Spleen (tissue), 11 donors: ENCODE measurements around the gene NT5DC4. TPM values are rescaled to one million over a fixed set of nuclear protein-coding genes. Genes with fewer than 3 reads are reported as not detected.

ENCODE experiments used
- DNase-seq: peaks from one replicate; pipeline ENCODE4 v3.0.0-alpha.2; 2020
- H3K27ac ChIP-seq, 8 donors: fragments of 200-600 bp; sonication (generic) in 7 of 8; 1 replicate in 4 of 8; 2 replicates in 4 of 8; pipeline versions ENCODE4 v1.5.0 to v1.8.0; 2016 to 2021; ENCODE audit warnings: inconsistent platforms in 4 of 8, mild to moderate bottlenecking in 4 of 8, moderate library complexity in 1 of 8
- H3K27me3 ChIP-seq, 7 donors: fragments of 200-600 bp; sonication (generic) in 6 of 7; replicated peaks in 1 of 7; 1 replicate in 4 of 7; 2 replicates in 3 of 7; pipeline versions ENCODE4 v1.5.0 to v1.8.0; 2016 to 2021; ENCODE audit warnings: inconsistent platforms in 3 of 7, mild to moderate bottlenecking in 1 of 7
- H3K36me3 ChIP-seq, 6 donors: fragments of 200-600 bp; sonication (generic) in 5 of 6; 1 replicate in 4 of 6; 2 replicates in 2 of 6; pipeline versions ENCODE4 v1.5.0 to v1.8.0; 2016 to 2021; ENCODE audit warnings: inconsistent platforms in 2 of 6
- H3K4me1 ChIP-seq, 6 donors: fragments of 200-600 bp; sonication (generic) in 5 of 6; 1 replicate in 3 of 6; 2 replicates in 3 of 6; pipeline versions ENCODE4 v1.5.0 to v1.8.0; 2016 to 2021; ENCODE audit warnings: inconsistent platforms in 3 of 6
- H3K4me3 ChIP-seq, 8 donors: fragments of 200-600 bp; sonication (generic) in 7 of 8; 1 replicate in 4 of 8; 2 replicates in 4 of 8; pipeline versions ENCODE4 v1.5.0 to v1.8.0; 2016 to 2021; ENCODE audit warnings: inconsistent platforms in 4 of 8, mild to moderate bottlenecking in 4 of 8, moderate library complexity in 2 of 8
- H3K9me3 ChIP-seq, 8 donors: fragments of 200-600 bp; sonication (generic) in 7 of 8; 1 replicate in 4 of 8; 2 replicates in 4 of 8; pipeline versions ENCODE4 v1.5.0 to v1.8.0; 2016 to 2021; ENCODE audit warnings: inconsistent platforms in 4 of 8
- CTCF ChIP-seq, 11 experiments: fragments of 200-600 bp in 7 of 11; fragments of 450-650 bp in 4 of 11; sonication (generic) in 4 of 11; IDR thresholded peaks in 8 of 11; conservative IDR thresholded peaks in 3 of 11; 1 replicate in 7 of 11; 2 replicates in 4 of 11; pipeline versions ENCODE4 v1.4.0 to v1.8.0; 2016 to 2021; ENCODE audit warnings: antibody characterized with exemption in 11 of 11, inconsistent platforms in 4 of 11, mild to moderate bottlenecking in 1 of 11
- POLR2A ChIP-seq, 3 donors: fragments of 450-650 bp; IDR thresholded peaks; one replicate each; pipeline ENCODE4 v1.5.1; 2017; ENCODE audit warnings: antibody characterized with exemption in 3 of 3, mild to moderate bottlenecking in 1 of 3
- POLR2AphosphoS5 ChIP-seq, 3 donors: sonication (generic); formaldehyde crosslinking; IDR thresholded peaks; one replicate each; pipeline ENCODE4 v1.5.1; 2017; ENCODE audit warnings: antibody characterized with exemption in 3 of 3
- WGBS, 5 donors: extraction: QIAGEN DNeasy Blood & Tissue Kit in 3 of 5; methylation state at CpG; one replicate each; pipeline versions ENCODE4 v1.1.5 to v1.1.7; 2013 to 2018; 5-methylcytosine and 5-hydroxymethylcytosine counted together
- intact Hi-C: fragments of 100-400 bp; cut with DNase I; formaldehyde crosslinking; loops from one replicate; pipeline ENCODE4 v1.15.0; 2023; ENCODE audit warnings: low total_unique reads
- polyA plus RNA-seq, 3 donors: library from polyadenylated mRNA; stranded (reverse); fragments of 200-250 nt; gene quantifications; one replicate each; pipeline ENCODE4 v1.2.1, GENCODE V29; 2013
- total RNA-seq, 7 donors: library from RNA; depleted of rRNA in 3 of 7; stranded (reverse); fragments of >200 nt in 3 of 7; fragmentation: NEBNext Ultra II Directional in 4 of 7; extraction: Animal tissue kit (Norgen Biotek cat#: 25700) in 4 of 7; gene quantifications; one replicate each; pipeline versions ENCODE4 v1.1.0 to v1.2.1, GENCODE V29; 2016 to 2021
- donor health status: healthy with polysubstance abuse.
- donor health status: DM: no; HTN: no; CAD: no; lungs with moderate emphysema.
- donor health status: DM: no; HTN: no; CAD: no.
- donor health status: Bipolar disorder and iron deficiency.
- donor health status: healthy.
- donor health status: DM: no; HTN: no; CAD: no.
- donor health status: DM: yes; HTN: yes; CAD: no.

The NT5DC4 gene
- total and polyA plus RNA-seq, 10 donors = 0.28 to 3.8 (median 1.6) TPM

GRCh38 chr2:112699984-112700667, 20.7 kb upstream of the NT5DC4 start:
- DNase-seq = no peak
- intact Hi-C loops = no loop called here
- no peak for TF ChIP-seq CTCF (IDR thresholded peaks at IDR 0.05 in 8 of 11, conservative IDR thresholded peaks at IDR 0.05 in 3 of 11)
- TF ChIP-seq POLR2AphosphoS5 (IDR thresholded peaks at IDR 0.05) = no peak
- no peak for TF ChIP-seq POLR2A (IDR thresholded peaks at IDR 0.05)
- 46 to 62% (median 51%) methylated on average over 3 of the region's 3 CpGs for WGBS, 5 donors
- H3K27me3 ChIP-seq = no peaks in the 10 kb centered on the region
- no peaks in the 10 kb centered on the region for H3K9me3 ChIP-seq
- H3K36me3 ChIP-seq = no peaks in the 10 kb centered on the region
- H3K4me1 ChIP-seq = peaks cover 9 to 48% (median 34%) of the 10 kb centered on the region in 6 donors
- H3K4me3 ChIP-seq = peak overlapping the region in 1 of 8 donors; percentile 45
- H3K27ac ChIP-seq = peak overlapping the region; percentile 4 to 92 (median 88)

GRCh38 chr2:112701052-112701451, 19.8 kb upstream of the NT5DC4 start:
- intact Hi-C loops = no loop called here
- peak overlapping the region; percentile 17 to 92 (median 88) for H3K27ac ChIP-seq

GRCh38 chr2:112703684-112704083, 17.1 kb upstream of the NT5DC4 start:
- 43 to 97% (median 64%) methylated on average over 2 of the region's 2 CpGs for WGBS, 5 donors
- no peak for DNase-seq
- Histone ChIP-seq H3K4me3 (no peak overlapping the region), H3K9me3 (no peaks in the 10 kb centered on the region), H3K27me3 (no peaks in the 10 kb centered on the region), H3K36me3 (no peaks in the 10 kb centered on the region), H3K27ac (no peak overlapping the region), H3K4me1 (peaks cover 18 to 75% (median 64%) of the 10 kb centered on the region in 6 donors)
- intact Hi-C loops = no loop called here
- TF ChIP-seq CTCF (IDR thresholded peaks at IDR 0.05 in 8 of 11, conservative IDR thresholded peaks at IDR 0.05 in 3 of 11) = no peak
- TF ChIP-seq POLR2AphosphoS5 (IDR thresholded peaks at IDR 0.05) = no peak
- TF ChIP-seq POLR2A (IDR thresholded peaks at IDR 0.05) = no peak

More at GRCh38 chr2:112701052-112701451, 19.8 kb upstream of the NT5DC4 start:
- Histone ChIP-seq H3K36me3 (no peaks in the 10 kb centered on the region), H3K4me3 (peak overlapping the region in 1 of 8 donors; percentile 45), H3K9me3 (no peaks in the 10 kb centered on the region), H3K4me1 (peaks cover 9 to 58% (median 41%) of the 10 kb centered on the region in 6 donors), H3K27me3 (no peaks in the 10 kb centered on the region)
- no peak for DNase-seq
- no peak for TF ChIP-seq POLR2A (IDR thresholded peaks at IDR 0.05)
- no peak for TF ChIP-seq CTCF (IDR thresholded peaks at IDR 0.05 in 8 of 11, conservative IDR thresholded peaks at IDR 0.05 in 3 of 11)
- TF ChIP-seq POLR2AphosphoS5 (IDR thresholded peaks at IDR 0.05) = peak in 2 of 3 donors; percentile 22 to 66
- WGBS, 5 donors = 32 to 58% (median 44%) methylated on average over 8 of the region's 8 CpGs

GRCh38 chr2:112705575-112705974, 15.2 kb upstream of the NT5DC4 start:
- DNase-seq = no peak
- TF ChIP-seq POLR2AphosphoS5 (IDR thresholded peaks at IDR 0.05) = no peak
- TF ChIP-seq POLR2A (IDR thresholded peaks at IDR 0.05) = no peak
- TF ChIP-seq CTCF (IDR thresholded peaks at IDR 0.05 in 8 of 11, conservative IDR thresholded peaks at IDR 0.05 in 3 of 11) = no peak
- H3K9me3 ChIP-seq = no peaks in the 10 kb centered on the region
- WGBS, 5 donors = 78 to 92% (median 79%) methylated on average over 3 to 4 of the region's 4 CpGs
- no peaks in the 10 kb centered on the region for H3K27me3 ChIP-seq
- H3K36me3 ChIP-seq = no peaks in the 10 kb centered on the region
- peak overlapping the region in 4 of 8 donors; percentile 19 to 89 (median 44) for H3K27ac ChIP-seq
- H3K4me1 ChIP-seq = peaks cover 10 to 73% (median 63%) of the 10 kb centered on the region in 6 donors
- no peak overlapping the region for H3K4me3 ChIP-seq
- intact Hi-C loops = no loop called here
